NCI-H2081 (cell line): ENCODE measurements around the gene SPATA6L.

Experiments used
- DNase-seq, 2 experiments: peaks; one replicate each; lab custom pipeline; 2025; lab: John Stamatoyannopoulos, UW

SPATA6L gene

GRCh38 chr9:4666042-4666699 is at the start of gene SPATA6L:
TSS of gene SPATA6L (minus strand) at chr9:4666480. CDS start at chr9:4666250, 230 bp downstream.
- peak; percentile 72 to 88 for DNase-seq

- DNase-seq: no peak
These were observed 48.2 kb upstream of the SPATA6L start for GRCh38 chr9:4714266-4715016.

GRCh38 chr9:4713849-4714248 is 47.6 kb upstream of the SPATA6L start:
- DNase-seq: no peak

- no peak for DNase-seq
These were observed 43.1 kb upstream of the SPATA6L start for GRCh38 chr9:4709380-4709779.

- DNase-seq: no peak
These were observed 40.8 kb upstream of the SPATA6L start for GRCh38 chr9:4706971-4707622.

GRCh38 chr9:4706021-4706420 is 39.7 kb upstream of the SPATA6L start:
- DNase-seq: no peak

GRCh38 chr9:4704129-4704528 is 37.8 kb upstream of the SPATA6L start:
- no peak for DNase-seq

- no peak for DNase-seq
These were observed 35.2 kb upstream of the SPATA6L start for GRCh38 chr9:4701526-4701925.

- no peak for DNase-seq
These were observed 34.7 kb upstream of the SPATA6L start for GRCh38 chr9:4700932-4701331.

GRCh38 chr9:4700091-4700490 is 33.8 kb upstream of the SPATA6L start:
- no peak for DNase-seq

- DNase-seq: no peak
These were observed 25.5 kb upstream of the SPATA6L start for GRCh38 chr9:4691795-4692194.

GRCh38 chr9:4690144-4690543 is 23.9 kb upstream of the SPATA6L start:
- DNase-seq: no peak

GRCh38 chr9:4689687-4690104 is 23.4 kb upstream of the SPATA6L start:
- DNase-seq: no peak

GRCh38 chr9:4689021-4689420 is 22.7 kb upstream of the SPATA6L start:
- no peak for DNase-seq

- DNase-seq: no peak
These were observed 20.3 kb upstream of the SPATA6L start for GRCh38 chr9:4686584-4686983.

- DNase-seq: no peak
These were observed 19.8 kb upstream of the SPATA6L start for GRCh38 chr9:4686112-4686511.

- no peak for DNase-seq
These were observed 18.5 kb upstream of the SPATA6L start for GRCh38 chr9:4684820-4685219.

GRCh38 chr9:4680750-4681149 is 14.5 kb upstream of the SPATA6L start:
- no peak for DNase-seq

GRCh38 chr9:4680173-4680525 is 13.9 kb upstream of the SPATA6L start:
- DNase-seq: no peak

GRCh38 chr9:4679268-4680172 is 13.2 kb upstream of the SPATA6L start, which contains the start of gene CDC37L1:
TSS of gene CDC37L1 (plus strand) at chr9:4679569. CDS start at chr9:4679768, 199 bp downstream.
- DNase-seq: peak; percentile 96 to 97

GRCh38 chr9:4678679-4679267 is 12.5 kb upstream of the SPATA6L start:
- DNase-seq: peak; percentile 16 to 46

GRCh38 chr9:4677392-4677791 is 11.1 kb upstream of the SPATA6L start:
- no peak for DNase-seq
